ENCODE data around the gene PKP3. TPM values are rescaled to one million over a fixed set of nuclear protein-coding genes. Genes with fewer than 3 reads are reported as not detected.
A peak's percentile ranks its signal among the peaks of the same experiment; 100 is the strongest.

Gene PKP3
- total and polyA plus RNA-seq, 9 of the 15 experiments (the other 6 are each of a cell fraction or from before 2014, with no cell fraction given) = 0.11 to 110 (median 30.7) TPM

- TF ChIP-seq ARID3A (IDR thresholded peaks at IDR 0.05; ENCODE audit: borderline replicate concordance, low read depth, low read length) (no peak), MTF1 (CRISPR knock-in tag; IDR thresholded peaks at IDR 0.05; ENCODE audit: borderline replicate concordance) (no peak), PKNOX1 (IDR thresholded peaks at IDR 0.05) (0 out of 2 replicates have a peak, but pooled peaks have one; percentile 14), BCLAF1 (IDR thresholded peaks at IDR 0.05; ENCODE audit: borderline replicate concordance in 1 of 2, control insufficient read depth in 1 of 2, low read depth in 2 of 2, low read length in 1 of 2) (no peak), KLF6 (CRISPR knock-in tag; IDR thresholded peaks at IDR 0.05; ENCODE audit: borderline replicate concordance) (peak; percentile 47; the same call in 1 of the 2 replicates), MAFF (IDR thresholded peaks at IDR 0.05; ENCODE audit: low read length) (no peak), ZNF239 (CRISPR knock-in tag; IDR thresholded peaks at IDR 0.05) (peak; percentile 51), PYGO2 (tag; IDR thresholded peaks at IDR 0.05) (no peak), ESRRB (CRISPR knock-in tag; IDR thresholded peaks at IDR 0.05; ENCODE audit: borderline replicate concordance) (no peak), NR2C2 (CRISPR knock-in tag; IDR thresholded peaks at IDR 0.05) (no peak), NR2C2 (tag; IDR thresholded peaks at IDR 0.05) (no peak), MYC (IDR thresholded peaks at IDR 0.05; ENCODE audit: low read depth, low read length) (peak; percentile 75), MYC (CRISPR knock-in tag; IDR thresholded peaks at IDR 0.05; ENCODE audit: borderline replicate concordance, low read depth) (peak; percentile 26; the same call in 1 of the 2 replicates), DNMT1 (IDR thresholded peaks at IDR 0.05) (no peak), ZBTB8A (IDR thresholded peaks at IDR 0.05; ENCODE audit: partially characterized antibody) (no peak), NFXL1 (CRISPR knock-in tag; IDR thresholded peaks at IDR 0.05) (no peak), E2F1 (CRISPR knock-in tag; IDR thresholded peaks at IDR 0.05) (no peak), CEBPB (tag; IDR thresholded peaks at IDR 0.05) (no peak), ARID2 (IDR thresholded peaks at IDR 0.05) (no peak), MBD1 (CRISPR knock-in tag; IDR thresholded peaks at IDR 0.05) (no peak)
Measured at GRCh38 chr11:350723-351255, 43.2 kb upstream of the PKP3 start (continued).

All from K562 (cell line).